ENCODE results near the gene NPL.

The NPL gene

DNA sequence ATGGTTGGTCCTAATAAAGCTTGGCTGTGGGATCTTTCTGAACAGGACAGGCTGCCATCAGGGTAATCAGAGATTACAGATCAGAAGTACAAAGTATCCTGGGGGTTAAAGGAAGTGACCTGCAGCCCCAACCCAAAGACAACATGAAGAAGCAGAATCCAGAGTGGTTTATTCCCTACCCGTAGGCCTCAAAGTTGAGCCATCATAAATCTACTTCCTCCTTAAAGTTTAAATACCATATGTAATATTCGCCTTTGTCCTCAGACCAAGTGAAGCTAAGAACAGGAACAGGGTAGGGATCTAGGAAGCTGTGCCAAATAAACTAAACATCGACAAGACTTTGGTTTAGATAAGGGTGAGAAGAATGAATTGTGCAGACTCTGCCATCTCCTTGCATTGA, 33.6 kb downstream of the NPL start:
- no peak for DNase-seq

- no peak for DNase-seq
Measured at GRCh38 chr1:182826892-182827291, 37.3 kb downstream of the NPL start.

GRCh38 chr1:182829285-182829932, 39.8 kb downstream of the NPL start:
- DNase-seq, result no peak

GRCh38 chr1:182833271-182833670, 43.7 kb downstream of the NPL start:
- no peak for DNase-seq

DNA sequence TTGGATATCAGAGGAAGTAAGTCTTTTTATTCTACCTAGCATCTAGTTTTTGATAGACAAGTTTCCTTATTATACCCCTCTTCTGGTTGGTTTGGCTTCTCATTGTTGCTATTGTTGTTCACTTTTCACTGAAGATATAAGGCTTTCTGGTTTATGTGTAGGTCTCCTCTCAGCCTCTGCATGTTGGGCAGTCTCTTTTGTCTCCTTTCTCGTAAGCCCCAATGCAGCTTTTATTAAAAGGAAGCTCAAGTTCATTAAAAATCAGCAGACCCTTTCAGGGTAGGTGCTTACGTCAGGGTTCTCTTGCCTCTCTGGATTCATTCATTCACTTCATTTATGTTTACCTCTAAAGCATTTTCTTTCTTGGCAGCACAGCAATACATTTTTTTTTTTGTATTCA, 44.8 kb downstream of the NPL start:
- DNase-seq, result no peak

GRCh38 chr1:182835806-182836205, 46.2 kb downstream of the NPL start:
- DNase-seq, result no peak

DNA sequence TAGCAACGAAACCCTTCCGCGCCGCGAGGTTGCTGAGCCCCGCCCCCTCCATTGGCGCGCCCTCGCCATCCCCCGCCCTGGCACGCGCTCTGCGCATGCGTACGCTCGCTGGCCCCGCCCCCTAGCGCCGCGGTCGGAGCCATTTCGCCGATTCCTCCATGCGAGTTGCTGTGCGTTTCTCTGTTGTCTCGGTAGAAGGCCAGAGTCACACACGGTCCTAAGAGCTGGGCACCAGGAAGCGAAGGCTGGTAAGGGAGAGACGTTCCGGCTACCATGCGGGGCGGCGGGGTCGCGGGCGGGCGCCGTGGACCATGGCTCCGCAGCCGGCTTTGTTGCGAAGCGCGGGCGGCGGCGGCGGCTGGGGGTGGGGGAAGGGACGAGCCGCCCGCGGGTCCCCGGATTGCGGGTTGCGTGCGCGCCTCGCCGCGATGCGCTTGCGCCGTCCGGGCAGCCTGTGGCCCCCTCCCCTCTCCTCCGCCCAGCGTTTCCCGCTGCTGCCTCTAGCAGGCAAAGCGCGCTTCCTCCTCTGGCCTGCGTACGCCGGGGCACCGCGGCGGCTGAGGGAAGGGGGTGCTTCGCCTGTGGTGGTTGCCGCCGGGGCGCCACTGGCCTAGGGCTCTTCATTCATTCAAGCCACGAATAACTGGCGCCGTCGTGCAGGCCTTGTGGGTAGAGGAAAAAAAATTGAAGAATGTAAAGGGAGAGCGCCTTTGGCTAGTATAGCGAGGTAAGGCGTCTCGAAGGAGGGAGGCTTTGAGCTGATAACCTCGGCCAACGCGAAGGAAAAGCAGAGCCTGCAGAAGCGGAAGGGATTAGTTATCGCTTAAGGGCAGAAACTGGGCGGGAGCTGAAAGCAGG, 49.9 kb downstream of the NPL start, which contains the start of gene DHX9:
Gene DHX9 (plus strand): TSS at position 139 of the 858 bp plus-strand sequence. CDS start 3,220 bp downstream, outside the sequence.
- peak; percentile 95 for DNase-seq

- DNase-seq, result peak; percentile 24
Measured at GRCh38 chr1:182841368-182841988, 51.9 kb downstream of the NPL start.

GRCh38 chr1:182842265-182842664, 52.7 kb downstream of the NPL start:
- no peak for DNase-seq

- DNase-seq, result no peak
Measured at GRCh38 chr1:182845379-182845778, 55.8 kb downstream of the NPL start.

- DNase-seq, result no peak
Measured at GRCh38 chr1:182845894-182846293, 56.3 kb downstream of the NPL start.

DNA sequence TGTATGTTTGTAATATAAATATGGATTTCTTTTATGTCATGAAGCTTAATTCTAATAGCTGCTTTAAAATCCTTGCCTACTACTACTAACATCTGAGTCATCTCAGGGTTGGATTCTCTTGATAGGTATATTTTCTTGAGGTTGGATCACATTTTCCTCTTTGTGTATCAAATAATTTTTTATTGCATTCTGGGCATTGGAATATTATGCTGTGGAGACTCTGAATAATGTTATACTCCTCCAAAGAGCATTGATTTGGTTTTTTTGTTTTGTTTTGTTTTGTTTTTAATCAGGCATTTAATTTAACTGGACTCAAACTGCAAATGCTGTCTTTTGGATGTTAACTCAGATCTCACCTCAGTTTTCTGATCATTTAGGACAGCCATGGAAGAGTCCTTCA, 57.5 kb downstream of the NPL start:
- DNase-seq, result no peak

DNA sequence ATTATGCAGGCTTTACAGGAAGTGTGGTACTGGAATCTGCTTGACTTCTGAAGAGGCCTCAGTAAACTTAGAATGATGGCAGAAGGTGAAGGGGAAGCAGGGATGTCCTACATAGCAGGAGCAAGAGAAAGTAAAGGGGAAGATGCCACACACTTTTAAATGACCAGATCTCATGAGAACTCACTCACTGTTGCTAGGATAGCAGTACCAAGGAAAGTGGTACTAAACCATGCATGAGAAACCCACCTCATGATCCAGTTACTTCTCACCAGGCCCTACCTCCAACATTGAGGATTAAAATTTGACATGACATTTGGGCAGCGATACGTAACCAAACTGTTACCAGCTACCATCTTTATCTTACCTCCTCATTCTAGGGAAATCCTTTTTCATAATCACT, 59.2 kb downstream of the NPL start:
- no peak for DNase-seq

DNA sequence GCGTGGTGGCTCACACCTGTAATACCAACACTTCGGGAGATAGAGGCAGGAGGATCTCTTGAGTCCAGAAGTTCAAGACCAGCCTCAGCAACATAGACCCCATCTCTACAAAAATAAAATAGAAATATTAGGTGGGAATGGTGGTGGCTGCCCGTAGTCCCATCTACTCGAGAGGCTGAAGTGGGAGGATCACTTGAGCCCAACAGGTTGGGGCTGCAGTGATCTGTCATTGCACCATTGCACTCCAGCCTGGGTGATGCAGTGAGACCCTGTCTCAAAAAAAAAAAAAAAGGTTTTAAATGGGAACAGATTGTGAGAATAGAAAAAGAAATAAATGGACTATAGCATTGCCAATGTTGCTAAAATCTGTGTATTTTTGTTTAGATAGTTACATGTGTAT, 60.7 kb downstream of the NPL start:
- no peak for DNase-seq

- DNase-seq, result no peak
Measured at GRCh38 chr1:182851825-182852224, 62.3 kb downstream of the NPL start.

- no peak for DNase-seq
Measured at GRCh38 chr1:182855911-182856310, 66.3 kb downstream of the NPL start.

DNA sequence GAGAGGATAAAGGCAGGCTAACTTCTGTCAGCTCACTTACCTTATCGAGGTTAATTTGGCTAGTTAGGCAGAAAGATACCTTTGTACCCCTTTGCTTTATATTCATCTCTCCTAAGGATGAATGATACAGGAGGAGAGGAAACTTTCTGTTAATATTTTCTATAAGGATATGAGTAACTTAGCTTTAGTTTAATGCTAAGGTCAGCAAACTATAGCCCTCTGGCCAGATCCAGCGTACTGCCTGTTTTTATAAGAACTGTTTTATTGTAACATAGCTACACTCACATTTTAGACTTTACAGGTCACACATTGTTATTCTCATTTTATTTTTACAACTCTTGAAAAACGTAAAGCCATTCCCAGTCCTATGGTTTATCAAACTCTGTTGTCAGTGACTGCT, 67.6 kb downstream of the NPL start:
- no peak for DNase-seq

GRCh38 chr1:182860658-182861057, 71.1 kb downstream of the NPL start:
- no peak for DNase-seq

- no peak for DNase-seq
Measured at GRCh38 chr1:182861994-182862393, 72.4 kb downstream of the NPL start.

- no peak for DNase-seq
Measured at GRCh38 chr1:182862827-182863226, 73.3 kb downstream of the NPL start.

DNA sequence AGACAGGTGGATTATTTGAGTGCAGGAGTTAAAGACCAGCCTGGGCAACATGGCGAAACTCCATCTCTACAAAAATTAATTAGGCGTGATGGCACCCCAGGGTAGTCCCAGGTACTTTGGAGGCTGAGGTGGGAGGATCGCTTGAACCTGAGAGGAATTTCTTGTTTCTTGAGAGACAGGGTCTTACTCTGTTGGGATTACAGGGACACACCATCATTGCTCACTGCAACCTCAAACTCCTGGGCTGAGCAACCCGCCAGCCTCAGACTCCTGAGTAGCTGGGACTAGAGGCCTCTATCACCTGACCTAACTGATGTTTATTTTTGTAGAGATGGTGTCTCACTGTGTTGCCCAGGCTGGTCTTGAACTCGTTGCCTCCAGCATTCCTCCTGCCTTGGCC, 74.4 kb downstream of the NPL start:
- DNase-seq, result no peak

GRCh38 chr1:182867861-182868260, 78.3 kb downstream of the NPL start:
- no peak for DNase-seq

DNA sequence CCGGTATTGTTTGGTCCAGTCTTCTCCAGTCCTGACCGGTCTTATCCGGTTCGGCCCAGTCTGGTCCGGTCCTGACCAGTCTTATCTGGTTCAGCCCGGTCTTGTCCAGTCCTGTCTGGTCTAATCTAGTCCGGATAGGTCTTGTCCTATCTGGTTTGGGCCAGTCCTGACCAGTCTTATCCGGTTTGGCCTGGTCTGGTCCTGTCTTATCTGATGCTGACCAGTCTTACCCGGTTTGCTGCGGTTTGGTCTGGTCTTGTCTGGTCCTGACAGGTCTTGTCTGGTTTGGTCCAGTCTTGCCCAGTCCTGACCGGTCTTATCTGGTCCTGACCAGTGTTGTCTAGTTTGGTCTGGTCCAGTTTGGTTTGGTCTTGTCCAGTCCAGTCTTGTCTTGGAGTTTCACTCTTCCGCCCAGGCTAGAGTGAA, 79.7 kb downstream of the NPL start:
- DNase-seq, result no peak

- no peak for DNase-seq
Measured at GRCh38 chr1:182872881-182873280, 83.3 kb downstream of the NPL start.
